ENCODE results near the gene FOXA3.
A peak's percentile ranks its signal among the peaks of the same experiment; 100 is the strongest.
"Not testable (repeated sequence)": the region's sequence is repeated elsewhere in the genome, so short reads cannot be mapped to it uniquely, and the experiment has no call there.

Gene FOXA3

DNA sequence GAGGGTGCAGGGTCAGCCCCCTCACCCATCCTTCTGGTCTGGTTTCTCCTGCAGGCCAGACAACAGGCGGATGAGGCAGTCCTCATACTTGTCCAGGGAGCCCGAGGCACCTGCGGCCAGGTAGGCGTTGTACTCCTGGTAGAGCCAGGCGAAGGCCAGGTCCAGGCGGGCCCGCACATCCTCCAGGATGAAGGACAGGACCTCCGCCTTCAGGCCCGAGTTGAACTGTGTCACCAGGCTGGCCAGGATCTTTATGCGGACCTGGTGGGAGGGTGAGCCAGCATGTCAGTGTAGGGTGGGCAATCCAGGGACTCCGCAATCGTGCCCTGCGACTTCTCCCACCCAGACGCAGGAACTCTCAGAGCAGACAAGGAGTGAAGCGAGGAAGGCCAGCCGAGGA, 35.2 kb upstream of the FOXA3 start:
- DNase-seq: peak; percentile 38

DNA sequence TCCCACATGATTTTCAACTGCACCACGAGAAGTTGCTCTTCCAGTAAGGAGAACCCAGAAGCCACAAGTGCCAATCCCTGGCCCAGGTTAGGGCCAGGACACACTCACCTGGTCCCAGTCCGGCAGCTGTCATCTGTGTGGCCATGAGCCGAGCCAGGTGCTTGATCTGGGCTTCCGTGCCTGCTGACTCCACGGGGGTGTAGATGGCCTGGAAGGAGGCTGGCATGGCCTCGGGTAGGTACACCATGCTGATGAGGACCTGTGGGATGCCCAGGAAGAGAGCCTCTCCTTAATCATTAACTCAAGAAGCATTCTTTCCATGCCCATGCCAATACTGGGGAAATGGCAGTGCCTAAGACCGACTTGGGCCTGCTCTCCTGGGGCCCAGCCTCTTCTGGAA, 29.2 kb upstream of the FOXA3 start:
- DNase-seq: no peak

DNA sequence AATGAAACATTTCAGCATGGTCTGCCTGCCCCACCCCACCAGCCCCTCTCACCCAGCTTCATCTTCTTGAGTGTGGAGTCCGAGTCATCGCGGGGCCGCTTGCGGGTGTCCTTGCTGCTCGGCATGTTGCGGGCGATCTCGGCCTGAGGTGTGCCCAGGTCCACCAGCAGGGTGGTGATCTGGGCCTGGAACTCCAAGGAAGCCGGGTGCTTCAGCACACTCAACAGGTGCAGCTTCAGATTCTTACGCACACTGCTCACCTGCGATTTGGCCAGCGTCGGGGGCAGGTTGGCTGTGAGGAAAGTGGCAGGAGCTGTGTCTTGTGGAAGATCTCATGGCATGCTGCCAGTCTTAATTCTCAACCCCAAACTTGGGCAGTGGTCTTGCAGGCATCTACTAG, 21.9 kb upstream of the FOXA3 start:
- peak; percentile 44 for DNase-seq

DNA sequence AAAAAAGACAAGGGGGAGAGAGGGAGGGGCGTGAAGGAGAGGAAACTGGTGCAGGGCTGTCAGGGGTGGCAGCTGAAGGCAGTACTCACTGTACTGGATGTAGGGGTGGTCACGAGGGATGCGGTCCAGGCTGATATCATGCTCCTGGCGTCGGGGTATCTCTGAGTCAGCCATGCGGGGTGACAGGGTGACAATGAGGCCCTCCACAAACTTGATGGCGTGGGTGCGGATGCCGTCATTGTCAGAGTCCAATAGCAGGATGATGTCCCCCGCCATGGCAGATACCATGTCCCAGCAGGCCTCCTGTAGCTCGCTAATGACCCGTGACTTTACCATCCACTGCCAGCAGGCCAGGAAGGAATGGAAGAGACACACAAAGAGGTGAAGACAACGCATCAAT, 16.5 kb upstream of the FOXA3 start:
- DNase-seq: no peak

DNA sequence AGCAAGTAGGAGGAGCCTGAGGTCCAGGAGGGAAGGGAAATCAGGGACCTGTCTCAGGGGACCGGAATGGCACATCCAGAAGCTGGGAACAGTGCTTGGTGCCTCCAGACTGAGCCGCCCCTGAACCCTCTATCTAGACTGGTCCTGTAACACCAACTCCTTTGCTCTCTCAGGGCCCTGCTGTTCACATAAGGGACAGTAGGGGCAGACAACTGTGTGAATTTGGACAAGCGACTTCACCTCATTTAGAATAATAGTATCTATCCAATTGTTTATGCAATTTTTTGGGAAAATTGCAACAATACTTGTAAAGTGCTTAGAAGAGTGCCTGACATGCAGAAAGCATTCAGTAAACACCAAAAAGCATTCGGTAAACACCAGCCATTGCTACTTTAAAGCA, 15.2 kb upstream of the FOXA3 start:
- DNase-seq: peak; percentile 40

GRCh38 chr19:45852145-45852750, 11.9 kb upstream of the FOXA3 start:
- DNase-seq: no peak

- DNase-seq: no peak
Measured at GRCh38 chr19:45852983-45853382, 11.1 kb upstream of the FOXA3 start.

DNA sequence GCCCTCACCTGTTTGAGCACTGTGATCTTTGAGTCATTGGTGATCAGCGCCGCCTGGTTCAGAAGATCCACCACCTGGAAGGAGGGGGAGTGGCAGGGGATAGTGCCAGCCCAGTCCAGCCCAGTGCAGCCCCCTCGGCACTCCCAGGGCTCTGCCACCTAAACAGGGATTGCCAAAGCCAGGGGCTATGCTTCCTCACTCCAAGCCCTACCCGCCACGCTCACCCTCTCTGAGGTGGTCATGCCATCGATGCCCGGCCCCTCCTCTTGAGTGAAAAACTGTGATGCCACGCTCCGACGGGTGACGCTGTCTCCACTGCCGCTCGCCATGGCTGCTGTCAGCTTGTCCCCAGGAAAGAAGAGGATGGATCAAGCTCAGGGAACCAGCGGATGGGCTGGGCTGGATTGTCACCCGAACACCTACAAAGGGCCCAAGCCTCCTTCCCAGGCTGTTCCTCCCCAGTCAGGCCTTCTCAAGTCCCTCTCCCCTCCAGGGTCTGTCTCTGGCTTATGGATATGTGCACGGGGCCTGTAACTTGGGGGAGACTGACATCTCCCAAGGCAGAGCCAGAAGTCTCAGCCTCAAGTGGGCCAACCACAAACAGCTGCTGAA, 9.9 kb upstream of the FOXA3 start:
- no peak for DNase-seq

GRCh38 chr19:45860359-45861259, 3.5 kb upstream of the FOXA3 start:
- no peak for DNase-seq

GRCh38 chr19:45862271-45862563, 1.9 kb upstream of the FOXA3 start:
- no peak for DNase-seq

DNA sequence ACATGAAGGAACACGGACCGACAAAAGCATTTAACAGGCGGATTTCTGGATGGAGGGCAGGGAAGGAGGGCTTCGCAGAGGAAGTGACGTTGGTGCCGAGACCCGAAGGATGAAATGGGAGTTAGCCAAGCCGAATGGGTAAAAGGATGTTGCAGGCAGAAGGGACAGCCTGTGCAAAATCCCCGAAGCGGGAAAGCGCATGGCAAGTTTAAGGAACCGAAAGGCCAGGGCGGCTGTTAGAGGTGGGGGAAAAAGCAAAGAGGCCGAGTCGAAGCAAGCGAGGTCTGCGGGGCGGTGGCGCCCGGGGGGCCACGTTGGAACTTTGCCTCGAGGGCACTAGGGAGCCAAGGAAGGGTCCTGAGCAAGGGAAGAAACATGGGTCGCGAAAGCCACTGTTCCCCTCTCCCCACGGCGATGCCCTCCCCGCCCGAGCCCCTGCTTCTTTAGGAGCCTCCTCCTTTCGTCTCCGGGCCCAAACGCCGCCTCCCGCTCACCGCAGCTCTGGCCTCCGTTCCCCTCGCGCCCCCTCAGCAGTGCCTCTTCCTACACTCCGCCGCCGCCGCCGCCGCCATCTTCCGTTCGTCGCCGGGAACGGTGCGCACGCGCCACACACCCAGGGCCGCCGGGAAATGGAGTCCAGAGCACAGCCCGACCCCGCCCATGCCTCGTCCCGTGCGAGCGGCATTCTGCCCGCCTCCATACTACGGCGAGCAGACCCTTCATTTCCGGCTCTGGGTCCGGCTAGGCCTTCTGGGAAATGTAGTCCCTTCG, 1.4 kb upstream of the FOXA3 start, which contains the start of gene SYMPK:
Gene SYMPK, minus strand, starts transcription at position 584 of the 771 bp plus-strand sequence. CDS start 8,652 bp downstream, outside the sequence.
- peak; percentile 100 for DNase-seq

GRCh38 chr19:45863335-45863839, 739 bp upstream of the FOXA3 start:
- DNase-seq: no peak

DNA sequence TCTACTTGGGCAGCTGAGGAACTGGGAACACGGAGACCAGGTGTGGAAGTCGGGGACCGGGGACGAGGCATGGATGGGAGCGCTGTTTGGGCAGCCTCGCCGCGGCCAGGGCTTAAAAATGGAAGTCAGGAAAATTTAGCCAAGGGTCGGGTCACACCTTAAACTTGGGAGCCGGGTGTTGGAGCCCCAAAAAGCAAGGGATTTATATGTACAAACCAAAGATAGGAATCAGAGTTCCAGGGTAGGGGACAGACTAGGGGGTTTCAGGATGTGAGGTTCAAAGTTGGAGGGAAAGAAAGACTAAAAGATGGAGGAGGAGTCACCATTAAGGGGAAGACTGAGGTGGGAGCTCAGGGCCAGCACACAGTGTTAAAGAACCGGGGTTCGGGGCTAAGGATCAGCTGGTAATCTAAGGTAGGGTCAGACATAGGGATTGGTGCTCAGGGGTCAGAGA, 530 bp downstream of the FOXA3 start:
- no peak for DNase-seq

GRCh38 chr19:45865269-45865948, 1.3 kb downstream of the FOXA3 start:
- no peak for DNase-seq

- DNase-seq: peak; percentile 39
Measured at GRCh38 chr19:45866400-45867176, 2.5 kb downstream of the FOXA3 start.

GRCh38 chr19:45867241-45867640, 3.1 kb downstream of the FOXA3 start:
- DNase-seq: not testable (repeated sequence)

DNA sequence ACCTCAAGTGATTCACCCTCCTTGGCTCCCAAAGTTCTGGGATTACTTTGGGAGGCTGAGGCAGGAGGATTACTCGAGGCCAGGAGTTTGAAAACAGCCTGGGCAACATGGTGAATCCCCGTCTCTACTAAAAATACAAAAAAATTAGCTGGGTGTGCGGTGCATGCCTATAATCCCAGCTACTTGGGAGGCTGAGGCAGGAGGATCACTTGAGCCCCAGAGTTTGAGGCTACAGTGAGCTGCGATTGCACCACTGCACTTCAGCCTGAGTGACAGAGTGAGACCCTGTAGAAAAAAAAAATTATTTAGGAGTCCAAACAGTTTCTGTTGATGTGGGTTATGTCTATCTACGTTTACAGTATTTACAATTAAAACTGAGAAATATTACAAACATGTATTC, 6.7 kb downstream of the FOXA3 start:
- peak; percentile 22 for DNase-seq

DNA sequence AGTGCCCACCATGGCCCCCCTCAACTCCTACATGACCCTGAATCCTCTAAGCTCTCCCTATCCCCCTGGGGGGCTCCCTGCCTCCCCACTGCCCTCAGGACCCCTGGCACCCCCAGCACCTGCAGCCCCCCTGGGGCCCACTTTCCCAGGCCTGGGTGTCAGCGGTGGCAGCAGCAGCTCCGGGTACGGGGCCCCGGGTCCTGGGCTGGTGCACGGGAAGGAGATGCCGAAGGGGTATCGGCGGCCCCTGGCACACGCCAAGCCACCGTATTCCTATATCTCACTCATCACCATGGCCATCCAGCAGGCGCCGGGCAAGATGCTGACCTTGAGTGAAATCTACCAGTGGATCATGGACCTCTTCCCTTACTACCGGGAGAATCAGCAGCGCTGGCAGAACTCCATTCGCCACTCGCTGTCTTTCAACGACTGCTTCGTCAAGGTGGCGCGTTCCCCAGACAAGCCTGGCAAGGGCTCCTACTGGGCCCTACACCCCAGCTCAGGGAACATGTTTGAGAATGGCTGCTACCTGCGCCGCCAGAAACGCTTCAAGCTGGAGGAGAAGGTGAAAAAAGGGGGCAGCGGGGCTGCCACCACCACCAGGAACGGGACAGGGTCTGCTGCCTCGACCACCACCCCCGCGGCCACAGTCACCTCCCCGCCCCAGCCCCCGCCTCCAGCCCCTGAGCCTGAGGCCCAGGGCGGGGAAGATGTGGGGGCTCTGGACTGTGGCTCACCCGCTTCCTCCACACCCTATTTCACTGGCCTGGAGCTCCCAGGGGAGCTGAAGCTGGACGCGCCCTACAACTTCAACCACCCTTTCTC, 8.2 kb downstream of the FOXA3 start:
- DNase-seq: peak; percentile 47

- peak; percentile 16 for DNase-seq
Measured at GRCh38 chr19:45873219-45873772, 9.2 kb downstream of the FOXA3 start.

- no peak for DNase-seq
Measured at GRCh38 chr19:45874620-45874966, 10.5 kb downstream of the FOXA3 start.

DNA sequence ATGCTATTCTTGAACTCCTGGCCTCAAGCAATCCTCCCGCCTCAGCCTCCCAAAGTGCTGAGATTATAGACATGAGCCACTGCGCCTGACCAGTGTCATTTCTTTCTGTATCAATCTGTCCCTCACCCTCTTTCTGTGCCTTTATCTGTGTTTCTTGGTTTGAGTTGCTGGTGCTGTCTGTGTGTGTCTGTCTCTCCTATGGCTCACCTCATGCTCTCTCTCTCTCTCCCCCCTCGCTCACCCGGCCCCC, 12.0 kb downstream of the FOXA3 start:
- no peak for DNase-seq

Data from islet precursor cell (in vitro differentiated cells).